Embryonic facial prominence (tissue), 1 donor: ENCODE measurements around the gene OLFM4.

Experiments used
- DNase-seq: peaks from one replicate; pipeline ENCODE4 v3.0.0-alpha.2; 2016; ENCODE audit errors: extremely low spot score

The OLFM4 gene

DNA sequence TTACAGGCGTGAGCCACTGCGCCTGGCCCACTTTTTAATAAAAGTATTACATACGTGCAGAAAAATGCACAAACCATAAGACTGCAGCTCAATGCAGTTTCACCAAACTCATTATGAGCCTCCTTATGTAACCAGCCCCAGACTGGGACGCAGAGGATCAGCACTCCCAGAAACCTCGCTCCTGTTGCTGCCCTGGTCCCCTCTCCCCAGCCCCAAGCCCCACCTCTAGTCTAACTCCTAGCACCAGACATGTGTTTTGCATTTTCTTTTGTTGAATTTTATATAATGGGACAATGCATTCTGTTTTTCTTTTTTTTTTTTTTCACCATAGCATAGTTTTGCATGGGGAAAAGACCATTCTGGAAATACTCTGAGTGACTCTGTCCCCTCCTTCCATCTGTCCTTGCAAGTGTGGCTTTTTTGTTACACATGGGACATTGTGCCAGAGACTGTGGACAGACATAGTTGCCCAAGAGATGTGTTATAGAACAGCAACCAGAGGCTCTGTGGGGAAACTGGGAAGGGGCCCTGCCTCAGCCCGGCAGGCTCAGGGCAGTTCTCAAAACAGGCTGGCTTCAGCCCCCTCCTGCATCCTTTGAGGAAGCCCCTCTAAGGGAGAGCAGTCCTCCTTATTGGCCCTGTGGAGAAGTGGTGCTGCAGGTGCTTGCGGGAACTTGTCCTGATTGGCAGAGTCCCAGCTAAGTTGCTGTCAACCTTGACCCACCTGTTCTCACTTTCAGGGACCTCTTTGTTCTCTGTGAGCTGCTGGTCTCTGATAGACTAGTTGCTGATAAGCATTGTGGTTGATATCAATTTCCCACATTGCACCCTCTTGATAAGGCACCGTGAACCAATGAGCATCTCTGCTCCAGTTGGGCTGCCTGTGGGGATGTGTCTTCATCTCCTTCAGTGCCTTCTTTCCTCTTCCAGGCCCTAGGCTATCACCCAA is 13.8 kb upstream of the OLFM4 start:
- DNase-seq: peak; percentile 18

DNA sequence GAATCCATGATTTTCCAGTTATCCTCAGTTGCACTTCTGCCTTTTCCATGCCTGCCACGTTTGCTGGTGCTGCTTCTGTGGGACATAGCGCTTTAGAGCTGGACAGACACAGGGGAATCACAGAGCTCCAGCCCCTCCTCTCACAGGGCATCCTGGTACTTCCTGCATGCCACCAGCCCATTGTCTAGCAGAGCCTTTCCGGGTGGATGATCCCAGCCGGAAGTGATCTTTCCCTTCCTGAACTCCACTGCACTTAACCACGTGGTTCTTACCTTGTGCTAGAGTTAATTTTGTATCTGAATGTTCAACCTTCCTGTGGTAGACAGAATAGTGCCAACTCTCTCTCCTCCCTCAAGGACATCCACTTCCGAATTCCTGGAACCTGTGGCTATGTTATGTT is 12.6 kb upstream of the OLFM4 start:
- no peak for DNase-seq

DNA sequence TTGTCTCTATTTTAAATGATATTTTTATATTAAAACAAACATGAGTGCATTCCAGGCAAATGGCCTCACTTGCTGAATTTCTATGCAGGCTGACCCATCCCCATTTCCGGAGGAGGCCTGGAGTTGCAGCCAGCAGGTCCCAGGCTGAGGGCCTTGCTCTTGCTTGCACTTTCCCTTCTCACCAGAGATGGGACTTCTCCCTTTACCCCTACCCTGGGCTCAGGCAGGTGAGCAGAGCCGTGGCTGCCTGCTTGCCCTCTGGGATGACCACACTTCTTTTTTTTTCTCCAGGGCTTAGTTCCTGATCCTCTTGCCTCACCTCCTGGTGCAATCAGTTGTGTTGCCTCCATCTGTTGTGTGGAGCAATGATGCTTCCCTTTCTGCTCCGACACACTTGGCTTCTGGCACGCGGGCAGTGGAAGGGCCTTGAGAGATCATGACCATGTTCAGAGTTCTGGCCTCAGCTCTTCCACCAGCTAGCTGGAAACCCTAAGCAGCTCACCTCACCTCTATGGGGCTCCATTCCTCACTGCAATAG is 11.1 kb upstream of the OLFM4 start:
- DNase-seq: no peak

DNA sequence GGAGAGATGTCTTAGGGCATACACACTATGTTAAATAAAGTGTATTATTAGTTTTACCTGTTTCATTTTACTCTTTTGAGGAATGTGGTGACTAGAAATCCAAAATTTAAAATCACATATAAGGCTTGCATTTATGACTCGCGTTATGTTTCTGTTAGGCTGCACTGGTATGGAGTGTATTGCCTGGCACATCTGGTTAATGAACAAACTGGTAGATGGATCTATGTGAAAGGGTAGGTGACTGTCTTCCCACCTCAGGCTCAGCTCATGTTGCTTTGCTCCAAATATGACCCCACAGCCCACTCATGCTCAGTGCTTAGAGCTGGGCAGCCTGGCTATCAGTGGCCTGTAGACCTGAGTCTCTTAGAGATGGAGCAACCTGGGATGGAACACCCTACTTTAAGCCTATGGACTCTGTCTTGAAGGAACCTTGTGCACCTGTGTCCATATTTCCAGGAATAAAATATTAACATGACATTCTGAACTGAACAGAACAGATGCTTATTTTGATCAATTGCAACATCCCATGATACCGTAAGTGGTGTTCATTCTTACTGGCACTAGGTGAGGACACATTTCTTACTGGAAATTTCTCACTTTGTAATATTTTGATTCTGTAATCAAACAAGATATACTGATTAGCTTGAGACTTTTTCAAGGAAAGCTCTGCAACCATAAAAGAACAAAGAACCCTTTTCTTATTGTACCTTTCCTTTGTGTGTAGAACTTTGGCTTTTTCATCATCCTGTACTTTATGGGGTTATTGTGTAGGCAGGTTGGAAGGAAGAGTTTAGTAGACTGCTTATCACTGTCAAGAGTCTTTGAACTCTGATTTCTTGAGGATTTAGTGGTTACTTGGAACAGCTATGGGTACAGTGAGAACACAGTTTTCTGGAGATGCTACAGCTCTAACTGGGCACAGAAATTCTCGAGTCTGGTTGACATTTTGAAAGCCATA is 9.6 kb upstream of the OLFM4 start:
- DNase-seq: no peak

DNA sequence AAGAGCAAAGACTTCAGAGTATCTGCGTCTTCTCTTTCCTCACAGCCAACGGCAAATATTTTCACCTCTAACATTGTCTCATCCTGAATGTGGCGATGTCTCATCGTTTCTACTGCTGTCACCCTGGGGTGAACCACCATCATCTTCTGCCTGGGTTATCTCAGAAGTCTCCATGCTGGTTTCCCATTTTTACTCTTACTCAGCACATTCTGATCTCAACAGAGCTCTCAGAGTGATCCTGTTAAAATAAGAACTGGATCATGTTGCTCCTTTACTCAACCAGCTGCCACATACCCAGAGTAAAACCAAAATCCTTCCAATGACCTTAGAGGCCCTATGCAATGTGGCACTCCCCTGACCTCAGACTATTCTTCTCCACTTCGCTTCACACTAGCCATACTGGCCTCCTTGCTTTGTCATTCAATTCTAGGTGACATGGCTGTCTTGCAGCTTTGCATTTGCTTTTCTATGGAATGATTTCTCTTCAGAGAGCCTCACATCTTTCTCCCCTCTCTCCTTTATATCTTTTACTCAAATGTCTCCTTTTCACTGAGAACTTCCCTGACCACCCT is 7.8 kb upstream of the OLFM4 start:
- DNase-seq: no peak

DNA sequence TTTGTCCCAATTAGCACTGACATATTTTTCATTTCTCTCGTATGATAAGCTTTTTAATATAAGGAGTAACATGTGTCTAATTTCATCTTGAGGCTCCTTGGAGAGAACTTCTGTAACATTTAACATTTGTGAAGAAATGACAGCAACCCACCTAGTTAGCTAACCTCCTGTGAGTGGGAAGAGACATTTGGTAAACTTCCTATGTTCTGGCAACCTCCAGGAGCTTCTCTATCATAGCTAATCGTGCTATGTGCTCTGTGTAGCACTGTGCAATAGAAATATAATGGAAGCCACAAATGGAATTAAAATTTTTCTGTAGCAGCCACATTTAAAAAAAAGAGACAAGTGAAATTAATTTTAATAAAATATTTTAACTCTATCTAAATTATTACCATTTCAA is 5.4 kb upstream of the OLFM4 start:
- DNase-seq: no peak

DNA sequence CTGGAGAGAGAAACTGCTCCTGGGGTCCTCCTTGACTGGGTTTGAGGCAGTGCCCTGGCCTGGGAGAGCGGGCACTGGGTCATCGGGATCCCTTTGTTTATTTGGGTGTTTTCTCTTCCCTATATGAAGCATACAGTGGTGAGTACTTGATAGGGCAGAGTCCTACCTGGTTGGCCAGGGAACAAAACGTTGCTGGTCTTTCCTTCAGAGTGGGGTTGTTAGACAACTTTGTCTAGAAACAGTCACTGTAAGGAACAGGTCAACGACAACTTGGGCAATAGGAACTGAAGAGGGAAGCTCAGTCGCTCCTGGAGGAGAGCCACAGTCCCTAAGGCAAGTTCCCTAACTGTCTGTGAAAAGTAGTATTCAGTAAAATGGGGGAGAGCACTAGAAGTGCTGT is 550 bp upstream of the OLFM4 start:
- no peak for DNase-seq

DNA sequence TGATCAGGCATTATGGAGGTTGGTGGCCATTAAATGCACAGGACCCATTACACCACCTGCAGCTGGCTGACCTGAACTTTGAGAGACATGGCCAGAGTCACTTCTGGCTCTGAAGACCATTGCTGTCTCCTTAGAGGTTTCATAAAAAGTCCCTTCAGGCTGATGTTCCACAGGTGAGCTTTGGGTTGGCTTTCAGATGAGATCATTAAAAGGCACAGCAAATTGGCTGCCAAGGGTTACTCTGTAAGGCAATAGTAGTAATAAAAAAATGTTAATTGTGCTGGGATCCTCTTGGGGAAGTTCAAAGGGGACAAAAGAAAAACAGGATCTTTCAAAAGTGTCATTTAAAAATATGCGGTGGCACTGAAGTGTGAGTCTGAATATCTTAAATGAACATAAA is 4.2 kb downstream of the OLFM4 start:
- DNase-seq: no peak

DNA sequence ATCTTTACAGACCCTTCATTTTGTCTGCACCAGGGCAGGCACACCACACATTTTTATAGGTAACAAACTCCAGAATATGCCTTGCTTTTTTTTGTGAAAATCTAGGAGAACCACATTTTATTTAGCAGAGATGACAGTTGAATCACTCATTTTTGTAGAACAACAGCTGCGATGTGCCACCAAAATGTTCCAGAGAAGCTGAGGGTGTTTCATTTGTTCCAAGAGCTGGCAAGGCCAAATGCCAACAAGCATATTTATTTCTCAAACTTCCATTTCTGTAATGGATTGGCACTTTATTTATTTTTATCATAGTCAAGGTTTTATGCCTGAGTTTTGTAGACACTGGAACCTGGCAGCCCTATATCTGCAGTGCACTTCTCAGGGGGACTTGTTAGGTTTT is 10.4 kb downstream of the OLFM4 start:
- DNase-seq: no peak

DNA sequence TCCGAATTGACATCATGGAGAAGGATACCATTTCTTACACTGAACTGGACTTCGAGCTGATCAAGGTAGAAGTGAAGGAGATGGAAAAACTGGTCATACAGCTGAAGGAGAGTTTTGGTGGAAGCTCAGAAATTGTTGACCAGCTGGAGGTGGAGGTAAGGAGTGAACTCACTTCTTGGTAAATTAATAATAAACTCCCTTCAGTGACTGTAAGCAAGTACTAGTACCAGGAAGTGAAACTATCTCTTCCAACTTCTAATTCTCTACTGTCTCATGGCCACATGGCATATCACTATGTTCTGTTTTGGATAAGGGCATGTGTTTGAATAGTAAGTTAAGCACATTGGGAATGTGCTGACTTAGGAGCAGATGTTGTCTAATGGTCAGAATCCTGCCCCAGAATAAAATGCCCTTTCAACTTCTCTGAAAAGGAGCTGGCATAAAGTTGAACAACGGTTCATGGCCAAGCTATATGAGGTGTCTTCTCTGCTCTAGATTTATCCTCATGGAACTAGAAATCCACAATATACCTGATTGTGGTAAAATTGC is 13.4 kb downstream of the OLFM4 start:
- no peak for DNase-seq

DNA sequence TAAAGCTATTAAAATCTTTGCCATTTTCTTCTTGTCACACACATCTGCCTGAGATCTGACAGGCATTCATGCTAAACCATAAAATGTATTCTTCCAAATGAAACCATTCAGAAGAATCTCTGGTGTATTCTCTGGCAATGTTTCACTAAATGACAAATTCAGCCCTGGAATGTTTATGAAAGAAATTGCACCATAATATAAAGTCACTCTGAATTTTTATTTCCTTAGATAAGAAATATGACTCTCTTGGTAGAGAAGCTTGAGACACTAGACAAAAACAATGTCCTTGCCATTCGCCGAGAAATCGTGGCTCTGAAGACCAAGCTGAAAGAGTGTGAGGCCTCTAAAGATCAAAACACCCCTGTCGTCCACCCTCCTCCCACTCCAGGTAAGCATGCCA is 14.3 kb downstream of the OLFM4 start:
- DNase-seq: no peak

DNA sequence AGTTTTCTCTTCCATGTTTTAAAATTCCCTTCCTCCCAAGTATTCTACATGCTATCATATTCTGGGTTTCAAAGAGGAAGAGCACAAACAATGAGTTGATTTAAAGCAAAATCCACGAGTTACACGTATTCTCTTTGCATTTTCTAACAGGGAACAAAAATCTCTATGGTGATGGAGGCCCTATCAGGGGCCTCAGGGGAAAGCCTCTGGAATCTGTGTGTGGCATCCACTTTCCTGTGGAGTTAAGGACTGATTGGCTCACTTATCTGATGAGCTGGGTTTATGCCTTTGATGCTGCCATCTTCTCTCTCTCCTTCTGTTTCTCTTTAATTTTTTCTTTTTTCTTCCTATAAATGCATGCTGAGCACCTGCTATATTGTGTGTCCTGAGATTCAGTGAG is 14.8 kb downstream of the OLFM4 start:
- DNase-seq: no peak

DNA sequence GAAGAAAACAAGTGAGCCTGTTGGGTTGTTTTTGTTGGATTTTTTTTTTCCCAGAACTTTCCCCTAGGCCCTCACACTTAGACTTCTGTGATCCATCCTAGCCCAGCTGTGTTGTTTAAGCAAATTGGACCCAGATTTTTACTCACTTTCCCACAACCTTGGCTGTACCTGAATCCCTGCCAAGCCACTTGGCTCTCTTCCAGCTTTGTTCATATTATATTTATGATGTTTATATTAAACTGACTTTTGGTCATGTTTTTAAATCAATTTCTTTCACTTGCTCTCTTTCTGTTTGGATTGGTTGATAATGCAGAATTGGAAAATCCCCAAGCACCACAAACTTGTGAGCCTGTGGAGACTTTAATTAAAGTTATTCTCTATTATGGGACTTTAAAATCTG is 16.6 kb downstream of the OLFM4 start:
- peak; percentile 81 for DNase-seq

DNA sequence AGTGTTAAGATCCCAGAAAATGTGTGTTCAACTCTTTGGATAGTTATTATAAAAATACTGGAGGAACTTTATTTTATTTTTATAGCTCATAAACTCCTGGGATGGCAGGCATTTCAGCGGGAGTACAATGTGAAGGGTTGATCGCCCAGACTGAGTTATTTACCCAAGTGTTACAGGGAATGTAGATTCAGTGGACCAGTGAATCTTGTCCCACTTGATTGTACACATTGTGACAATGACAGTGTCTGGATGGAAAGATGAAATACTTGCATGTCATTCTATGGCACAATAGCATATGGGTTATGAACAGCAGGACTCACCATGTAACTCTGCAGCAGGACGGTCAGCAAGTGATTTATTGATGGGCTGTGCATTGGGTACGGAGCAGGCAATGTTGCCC is 20.3 kb downstream of the OLFM4 start:
- no peak for DNase-seq

DNA sequence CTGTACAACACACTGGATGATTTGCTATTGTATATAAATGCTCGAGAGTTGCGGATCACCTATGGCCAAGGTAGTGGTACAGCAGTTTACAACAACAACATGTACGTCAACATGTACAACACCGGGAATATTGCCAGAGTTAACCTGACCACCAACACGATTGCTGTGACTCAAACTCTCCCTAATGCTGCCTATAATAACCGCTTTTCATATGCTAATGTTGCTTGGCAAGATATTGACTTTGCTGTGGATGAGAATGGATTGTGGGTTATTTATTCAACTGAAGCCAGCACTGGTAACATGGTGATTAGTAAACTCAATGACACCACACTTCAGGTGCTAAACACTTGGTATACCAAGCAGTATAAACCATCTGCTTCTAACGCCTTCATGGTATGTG is 21.5 kb downstream of the OLFM4 start:
- no peak for DNase-seq

DNA sequence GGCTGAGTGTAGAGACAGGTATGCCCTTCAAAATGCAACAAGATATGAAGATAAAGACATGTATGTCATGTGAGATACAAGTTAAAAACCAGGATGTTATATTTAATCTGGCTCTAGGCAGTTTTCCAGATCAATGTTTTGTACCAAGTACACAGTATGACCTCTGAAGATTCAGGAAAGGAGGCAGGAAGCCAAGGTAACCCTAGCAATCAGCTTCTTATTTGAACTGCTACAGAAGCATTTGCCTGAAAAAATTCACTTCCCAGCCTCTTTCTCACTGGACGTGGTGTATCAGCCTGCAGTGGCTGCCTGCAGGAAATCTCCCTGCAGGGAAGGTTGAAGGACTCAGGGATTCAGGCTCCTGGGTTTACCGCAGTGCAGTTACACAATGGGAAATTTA is 24.1 kb downstream of the OLFM4 start:
- no peak for DNase-seq

DNA sequence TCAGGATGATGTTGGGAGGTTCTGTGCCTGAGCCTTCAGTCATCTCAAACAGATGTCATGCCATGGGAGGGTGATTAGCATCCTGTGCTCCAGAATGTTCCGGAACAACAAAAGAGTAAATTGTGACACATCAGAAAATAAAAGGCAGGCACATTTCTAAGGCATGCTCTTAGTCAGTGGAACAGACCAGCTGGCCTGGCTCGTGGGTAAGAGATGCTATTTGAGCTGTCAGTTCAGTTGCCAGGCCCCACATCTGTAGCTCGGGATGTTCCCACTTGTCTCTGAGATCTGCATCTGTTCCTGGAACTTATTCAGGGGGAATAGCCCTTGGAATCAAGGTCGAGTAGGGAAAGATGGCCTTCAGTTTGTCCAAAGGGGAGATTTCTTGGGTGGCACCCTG is 26.0 kb downstream of the OLFM4 start:
- no peak for DNase-seq

DNA sequence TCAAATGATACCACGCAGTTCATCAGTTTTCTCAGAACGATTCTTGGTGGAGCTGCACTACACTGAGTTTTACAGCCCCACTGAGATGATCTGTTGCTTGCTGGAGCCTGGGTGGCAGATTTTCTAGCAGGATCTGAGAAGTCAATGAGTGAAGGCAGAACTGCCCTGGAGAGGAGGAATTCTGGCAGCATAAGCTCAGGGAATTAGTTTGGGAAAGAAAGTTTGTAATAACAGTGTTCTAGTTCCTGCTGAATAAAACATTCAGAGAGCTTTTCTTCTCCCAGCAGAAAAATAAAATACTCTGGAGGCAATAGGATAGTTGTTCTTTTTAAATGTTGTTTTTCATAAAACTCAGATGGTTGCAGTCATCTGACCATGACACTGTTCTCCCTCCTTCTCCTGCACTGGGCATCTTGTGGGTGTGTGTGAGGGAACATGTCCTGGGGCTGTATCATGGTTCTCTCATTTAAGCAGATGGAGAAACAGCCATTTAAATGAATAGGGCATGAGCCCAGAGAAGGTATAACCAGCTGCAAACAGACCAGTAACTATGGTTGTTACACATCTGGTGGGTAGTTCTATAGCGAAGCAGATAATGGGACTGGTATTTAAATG is 29.6 kb downstream of the OLFM4 start:
- no peak for DNase-seq

DNA sequence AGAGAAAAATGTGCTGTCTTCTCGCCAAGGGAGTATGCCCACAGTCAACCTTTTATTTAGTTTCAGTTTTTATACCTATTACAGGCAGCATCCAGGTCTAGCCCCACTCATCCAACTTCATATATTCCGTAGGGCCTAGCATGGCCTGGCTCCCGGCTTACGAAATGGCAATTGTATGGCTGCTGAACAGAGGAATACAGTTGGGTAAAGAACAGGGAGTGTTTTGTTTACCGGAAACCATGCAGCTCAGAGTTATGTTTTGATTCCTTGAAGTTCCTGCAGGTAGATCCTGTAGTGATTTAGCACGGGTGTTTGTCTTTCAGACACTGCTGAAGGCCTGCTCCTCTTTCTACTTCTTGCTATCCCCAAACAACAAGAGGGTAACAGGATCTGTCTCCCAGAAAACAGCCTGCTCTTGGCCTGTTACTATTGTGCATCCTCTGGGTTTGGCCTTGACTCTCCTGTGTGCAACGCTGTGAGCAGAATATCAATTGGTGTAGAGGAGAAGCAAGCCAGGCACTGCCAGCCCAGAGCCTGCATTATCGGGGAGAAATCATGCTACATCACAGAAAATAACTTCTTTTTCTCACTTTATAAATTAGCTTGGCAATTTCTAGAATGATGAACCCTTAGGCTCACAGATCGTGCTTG is 32.4 kb downstream of the OLFM4 start:
- DNase-seq: no peak

DNA sequence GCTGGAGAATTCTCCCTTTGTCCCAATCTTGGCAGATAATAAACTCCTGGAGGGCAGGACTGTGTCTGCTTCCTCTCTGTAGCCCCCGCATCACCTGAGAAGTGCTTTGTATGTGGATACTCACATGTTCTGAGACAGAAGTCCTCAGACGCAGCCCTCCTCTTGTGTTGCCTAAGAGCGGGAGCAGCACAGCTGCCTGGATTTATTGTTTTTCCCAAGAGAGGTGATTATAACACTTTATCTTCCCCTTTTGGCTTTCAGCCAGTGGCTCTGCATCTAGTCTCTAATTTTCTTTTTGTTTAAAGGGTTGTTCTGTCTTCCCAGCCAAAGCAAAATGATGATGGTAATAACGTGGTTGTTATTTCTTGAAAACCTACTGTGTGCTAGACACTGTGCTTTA is 36.1 kb downstream of the OLFM4 start:
- DNase-seq: no peak

DNA sequence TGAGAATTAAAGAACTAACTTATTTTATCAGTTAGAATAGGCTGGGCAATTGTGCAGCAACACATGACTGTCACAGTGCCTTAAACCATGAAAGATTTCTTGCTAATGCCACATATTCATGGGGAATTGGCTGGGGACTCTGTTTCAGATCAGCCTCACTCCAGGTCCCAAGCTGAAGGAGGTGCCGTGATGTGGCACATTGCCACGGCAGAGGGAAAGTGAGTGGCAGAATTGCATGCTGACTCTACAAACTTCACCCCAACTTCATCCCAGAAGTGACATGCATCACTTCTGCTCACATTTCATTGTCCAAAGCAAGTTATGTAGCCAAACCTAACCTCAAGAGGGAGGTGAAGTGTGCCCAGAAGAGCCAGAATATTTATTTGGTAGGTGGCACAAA is 37.8 kb downstream of the OLFM4 start:
- no peak for DNase-seq
